Keratinocyte (primary cell): ENCODE measurements around the gene SLIT3. TPM values are rescaled to one million over a fixed set of nuclear protein-coding genes. Genes with fewer than 3 reads are reported as not detected.

Source experiments
- DNase-seq: peaks from one replicate; pipeline ENCODE4 v3.0.0-alpha.2; 2011; ENCODE audit warnings: low read depth, missing footprints, low spot score
- FAIRE-seq: peaks from 2 replicates; lab custom pipeline; 2011; peaks lifted over from hg19 to GRCh38; lab: Jason Lieb, UNC
- H2AFZ ChIP-seq: 2 replicates; pipeline ENCODE4 v1.6.0; 2012; ENCODE audit warnings: low read length, control low read depth, inconsistent platforms; ENCODE audit not compliant: control insufficient read depth
- H3K27ac ChIP-seq: 2 replicates; pipeline ENCODE4 v1.5.1; 2011; ENCODE audit warnings: low read length; ENCODE audit not compliant: control insufficient read depth, insufficient read depth
- H3K27me3 ChIP-seq: 3 replicates; pipeline ENCODE4 v1.6.0; 2011; ENCODE audit warnings: low read length; ENCODE audit not compliant: control insufficient read depth, insufficient read depth; ENCODE audit errors: extremely low read depth
- H3K36me3 ChIP-seq, 2 experiments: 2 replicates in 1 of 2; 3 replicates in 1 of 2; pipeline ENCODE4 v1.5.1; 2011; ENCODE audit warnings: low read length in 2 of 2, mild to moderate bottlenecking in 1 of 2; ENCODE audit not compliant: control insufficient read depth in 2 of 2, insufficient read depth in 2 of 2; ENCODE audit errors: extremely low read depth in 1 of 2
- H3K4me1 ChIP-seq: 3 replicates; pipeline ENCODE4 v1.5.1; 2011; ENCODE audit warnings: low read length; ENCODE audit not compliant: control insufficient read depth, insufficient read depth; ENCODE audit errors: extremely low read depth
- H3K4me2 ChIP-seq: 3 replicates; pipeline ENCODE4 v1.6.0; 2011; ENCODE audit warnings: low read depth, low read length; ENCODE audit not compliant: control insufficient read depth, insufficient read depth; ENCODE audit errors: extremely low read depth
- H3K4me3 ChIP-seq, 3 experiments: fragments of 200-600 bp in 1 of 3; sonication (generic) in 1 of 3; 2 replicates in 2 of 3; 3 replicates in 1 of 3; pipeline ENCODE4 v1.5.1; 2011 to 2016; ENCODE audit warnings: low read length in 3 of 3, mild to moderate bottlenecking in 3 of 3, control low read depth in 2 of 3, inconsistent platforms in 1 of 3, low read depth in 1 of 3, mixed read lengths in 1 of 3, mixed run types in 1 of 3, moderate library complexity in 1 of 3; ENCODE audit not compliant: control insufficient read depth in 2 of 3, insufficient read depth in 2 of 3; ENCODE audit errors: extremely low read depth in 1 of 3
- H3K79me2 ChIP-seq: 2 replicates; pipeline ENCODE4 v1.6.0; 2012; ENCODE audit warnings: low read length; ENCODE audit not compliant: control insufficient read depth, insufficient read depth
- H3K9ac ChIP-seq: 3 replicates; pipeline ENCODE4 v1.6.0; 2011; ENCODE audit warnings: low read length; ENCODE audit not compliant: control insufficient read depth, insufficient read depth; ENCODE audit errors: extremely low read depth
- H3K9me1 ChIP-seq: 3 replicates; pipeline ENCODE4 v1.6.0; 2011; ENCODE audit warnings: low read length; ENCODE audit not compliant: control insufficient read depth, insufficient read depth; ENCODE audit errors: extremely low read depth
- H3K9me3 ChIP-seq: 2 replicates; pipeline ENCODE4 v1.5.1; 2012; ENCODE audit warnings: low read depth, low read length; ENCODE audit not compliant: control insufficient read depth
- H4K20me1 ChIP-seq: 3 replicates; pipeline ENCODE4 v1.6.0; 2011; ENCODE audit warnings: low read length; ENCODE audit not compliant: control insufficient read depth, insufficient read depth; ENCODE audit errors: extremely low read depth
- EZH2 ChIP-seq: IDR thresholded peaks from one replicate; pipeline ENCODE4 v1.6.1; 2012; ENCODE audit warnings: inconsistent platforms, mild to moderate bottlenecking, low read length, moderate library complexity
- dilution Hi-C: fragments of 300-500 bp; cut with MboI; formaldehyde crosslinking; loops from one replicate; pipeline ENCODE4 v1.7.0; 2020; ENCODE audit warnings: low sequenced_read_pairs; ENCODE audit not compliant: extremely low pct_ligation_motif_present
- polyA plus RNA-seq, 5 experiments: library from polyadenylated mRNA; depleted of rRNA in 3 of 5; stranded (reverse) in 3 of 5; stranded (forward) in 1 of 5; unstranded in 1 of 5; fragments of >200 nt; gene quantifications; 1 replicate in 1 of 5; 2 replicates in 3 of 5; 3 replicates in 1 of 5; pipeline versions ENCODE4 v1.2.1 to v1.2.3, GENCODE V29; 2011 to 2012; ENCODE audit warnings: missing spikeins in 2 of 5, low read depth in 1 of 5, low replicate concordance in 1 of 5
- TF ChIP-seq, protein P1 (sequence below), 3 experiments: IDR thresholded peaks in 1 of 3; conservative IDR thresholded peaks in 1 of 3; optimal IDR thresholded peaks in 1 of 3; 2 replicates in 2 of 3; 3 replicates in 1 of 3; pipeline versions ENCODE3 to v1.5.1; 2011; ENCODE audit warnings: low read length in 3 of 3, mild to moderate bottlenecking in 3 of 3, moderate library complexity in 2 of 3, control low read depth in 1 of 3, inconsistent platforms in 1 of 3; ENCODE audit not compliant: insufficient read depth in 2 of 3; ENCODE audit errors: extremely low read depth in 1 of 3

Gene SLIT3
- polyA plus RNA-seq, 1 donor (not counting 4 experiments of a cell fraction or from before 2014, with no cell fraction given), result 2.4 TPM

GRCh38 chr5:169185626-169186025 is 115.3 kb downstream of the SLIT3 start:
- no peak overlapping the region for H3K4me2 ChIP-seq
- no peak overlapping the region for H3K4me3 ChIP-seq
- dilution Hi-C loops, result no loop called here
- H3K79me2 ChIP-seq, result no peaks in the 10 kb centered on the region
- H2AFZ ChIP-seq, result no peak overlapping the region
- DNase-seq (no peak), FAIRE-seq (no peak)
- no peak overlapping the region for H3K27ac ChIP-seq
- no peak for TF ChIP-seq EZH2
- TF ChIP-seq, protein P1, sequence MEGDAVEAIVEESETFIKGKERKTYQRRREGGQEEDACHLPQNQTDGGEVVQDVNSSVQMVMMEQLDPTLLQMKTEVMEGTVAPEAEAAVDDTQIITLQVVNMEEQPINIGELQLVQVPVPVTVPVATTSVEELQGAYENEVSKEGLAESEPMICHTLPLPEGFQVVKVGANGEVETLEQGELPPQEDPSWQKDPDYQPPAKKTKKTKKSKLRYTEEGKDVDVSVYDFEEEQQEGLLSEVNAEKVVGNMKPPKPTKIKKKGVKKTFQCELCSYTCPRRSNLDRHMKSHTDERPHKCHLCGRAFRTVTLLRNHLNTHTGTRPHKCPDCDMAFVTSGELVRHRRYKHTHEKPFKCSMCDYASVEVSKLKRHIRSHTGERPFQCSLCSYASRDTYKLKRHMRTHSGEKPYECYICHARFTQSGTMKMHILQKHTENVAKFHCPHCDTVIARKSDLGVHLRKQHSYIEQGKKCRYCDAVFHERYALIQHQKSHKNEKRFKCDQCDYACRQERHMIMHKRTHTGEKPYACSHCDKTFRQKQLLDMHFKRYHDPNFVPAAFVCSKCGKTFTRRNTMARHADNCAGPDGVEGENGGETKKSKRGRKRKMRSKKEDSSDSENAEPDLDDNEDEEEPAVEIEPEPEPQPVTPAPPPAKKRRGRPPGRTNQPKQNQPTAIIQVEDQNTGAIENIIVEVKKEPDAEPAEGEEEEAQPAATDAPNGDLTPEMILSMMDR (optimal IDR thresholded peaks at IDR 0.05 in 1 of 3, IDR thresholded peaks at IDR 0.05 in 1 of 3, conservative IDR thresholded peaks at IDR 0.05 in 1 of 3; ENCODE audit: extremely low read depth in 1 of 3, insufficient read depth in 2 of 3, low read length in 3 of 3), result no peak
- no peaks in the 10 kb centered on the region for H3K9me1 ChIP-seq
- no peaks in the 10 kb centered on the region for H3K27me3 ChIP-seq
- H3K9me3 ChIP-seq, result no peaks in the 10 kb centered on the region
- peaks cover 3% of the 10 kb centered on the region for H3K4me1 ChIP-seq
- H3K36me3 ChIP-seq, result no peaks in the 10 kb centered on the region
- H3K9ac ChIP-seq, result no peak overlapping the region
- H4K20me1 ChIP-seq, result no peaks in the 10 kb centered on the region

DNA sequence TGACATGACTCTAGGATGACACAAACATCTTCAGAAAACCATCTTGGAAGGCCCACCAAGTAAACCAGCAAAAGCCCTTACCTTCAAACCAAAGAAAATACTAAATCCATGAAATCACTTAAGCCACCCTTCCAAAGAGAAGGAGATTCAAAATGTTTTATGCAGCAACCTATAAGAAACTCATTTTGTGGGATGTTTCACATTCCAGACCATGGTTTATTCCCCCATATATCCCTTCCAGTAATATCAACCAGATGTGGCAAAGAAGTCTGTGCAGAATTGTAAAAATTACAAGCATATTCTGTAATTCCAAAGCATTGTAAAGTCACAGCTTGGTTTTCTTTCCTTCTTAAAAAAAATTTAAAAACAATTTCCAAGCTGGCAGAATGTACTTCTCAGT is 117.4 kb downstream of the SLIT3 start:
- dilution Hi-C loops, result no loop called here
- no peaks in the 10 kb centered on the region for H3K9me3 ChIP-seq
- no peaks in the 10 kb centered on the region for H3K27me3 ChIP-seq
- no peak overlapping the region for H3K9ac ChIP-seq
- H2AFZ ChIP-seq, result no peak overlapping the region
- DNase-seq (no peak), FAIRE-seq (no peak)
- H3K9me1 ChIP-seq, result no peaks in the 10 kb centered on the region
- TF ChIP-seq, protein P1 (optimal IDR thresholded peaks at IDR 0.05 in 1 of 3, IDR thresholded peaks at IDR 0.05 in 1 of 3, conservative IDR thresholded peaks at IDR 0.05 in 1 of 3; ENCODE audit: extremely low read depth in 1 of 3, insufficient read depth in 2 of 3, low read length in 3 of 3), result no peak
- TF ChIP-seq EZH2, result no peak
- H4K20me1 ChIP-seq, result no peaks in the 10 kb centered on the region
- H3K27ac ChIP-seq, result no peak overlapping the region
- H3K4me3 ChIP-seq, result no peak overlapping the region
- H3K36me3 ChIP-seq, result no peaks in the 10 kb centered on the region
- no peak overlapping the region for H3K4me2 ChIP-seq
- peaks cover 3% of the 10 kb centered on the region for H3K4me1 ChIP-seq
- no peaks in the 10 kb centered on the region for H3K79me2 ChIP-seq
